AG04450 (cell line): Measurements from ENCODE around the gene OAT. TPM values are rescaled to one million over a fixed set of nuclear protein-coding genes. Genes with fewer than 3 reads are reported as not detected.

Source experiments
- CTCF ChIA-PET: fragments of 300-600, 350-600 bp; formaldehyde crosslinking; extraction: SDS; loops from one replicate; lab custom pipeline; 2022; ENCODE audit warnings: antibody characterized with exemption, inconsistent platforms; lab: Charles Lee
- POLR2A ChIA-PET: fragments of 350-600 bp; formaldehyde crosslinking; extraction: SDS; loops from one replicate; lab custom pipeline; 2021; ENCODE audit warnings: antibody characterized with exemption, inconsistent platforms; lab: Yijun Ruan, JAX
- DNase-seq: peaks from one replicate; pipeline ENCODE4 v3.0.0-alpha.2; 2011; ENCODE audit warnings: low read depth, low spot score
- H3K27ac ChIP-seq: one replicate; pipeline ENCODE4 v1.5.1; 2012; ENCODE audit warnings: low read depth, low read length, control low read depth
- H3K27me3 ChIP-seq: one replicate; pipeline ENCODE4 v1.6.0; 2012; ENCODE audit warnings: low read length; ENCODE audit not compliant: control insufficient read depth, insufficient read depth
- H3K4me3 ChIP-seq: 2 replicates; pipeline ENCODE4 v1.5.1; 2011; ENCODE audit warnings: mild to moderate bottlenecking, low read depth, low read length, control low read depth
- H3K9me3 ChIP-seq: 2 replicates; pipeline ENCODE4 v1.5.1; 2012; ENCODE audit warnings: low read length; ENCODE audit not compliant: control insufficient read depth, insufficient read depth
- CTCF ChIP-seq: IDR thresholded peaks from 2 replicates; pipeline ENCODE4 v1.5.1; 2011; ENCODE audit warnings: low read depth, low read length, control low read depth, inconsistent platforms
- polyA plus RNA-seq: library from polyadenylated mRNA; depleted of rRNA; stranded (reverse); fragments of >200 nt; gene quantifications from 2 replicates; pipeline ENCODE4 v1.2.3, GENCODE V29; 2011

Gene OAT
- polyA plus RNA-seq, 1 experiment: 182 TPM

GRCh38 chr10:124384591-124385190, 34.0 kb downstream of the OAT start:
- no peak for TF ChIP-seq CTCF
- H3K9me3 ChIP-seq: no peaks in the 10 kb centered on the region
- H3K27me3 ChIP-seq: no peaks in the 10 kb centered on the region
- H3K4me3 ChIP-seq: no peak overlapping the region
- ChIA-PET POLR2A (no interaction called here), CTCF (interaction anchor here (1.1 kb wide), 1 partner anchor 390 kb away, joined by 4 read pairs; no protein-coding TSS in a partner anchor)
- H3K27ac ChIP-seq: no peak overlapping the region
- no peak for DNase-seq

- H3K9me3 ChIP-seq: no peaks in the 10 kb centered on the region
- H3K4me3 ChIP-seq: no peak overlapping the region
- DNase-seq: no peak
- H3K27ac ChIP-seq: no peak overlapping the region
- TF ChIP-seq CTCF: no peak
- H3K27me3 ChIP-seq: peaks cover 2% of the 10 kb centered on the region
- ChIA-PET POLR2A (no interaction called here), CTCF (no interaction called here)
These were observed 34.6 kb downstream of the OAT start for GRCh38 chr10:124384172-124384571.

- Histone ChIP-seq H3K27ac (no peak overlapping the region), H3K4me3 (no peak overlapping the region), H3K27me3 (peaks cover 6% of the 10 kb centered on the region), H3K9me3 (no peaks in the 10 kb centered on the region)
- no peak for TF ChIP-seq CTCF
- ChIA-PET CTCF (interaction anchor here (1.4 kb wide), 1 partner anchor 389 kb away, joined by 4 read pairs; no protein-coding TSS in a partner anchor), POLR2A (no interaction called here)
- DNase-seq: no peak
These were observed 35.2 kb downstream of the OAT start for GRCh38 chr10:124383496-124383895.

GRCh38 chr10:124381011-124381611, 37.6 kb downstream of the OAT start:
- no peak for DNase-seq
- Histone ChIP-seq H3K27me3 (peaks cover 8% of the 10 kb centered on the region), H3K4me3 (no peak overlapping the region), H3K27ac (no peak overlapping the region), H3K9me3 (no peaks in the 10 kb centered on the region)
- ChIA-PET CTCF (interaction anchor here (2.8 kb wide), 1 partner anchor 8 kb away, joined by 23 read pairs; no protein-coding TSS in a partner anchor), POLR2A (no interaction called here)
- TF ChIP-seq CTCF: no peak
